Mesodermal cell (in vitro differentiated cells): ENCODE data around the gene ZNF302.

Source experiments
- H3K27ac ChIP-seq: 2 replicates; pipeline ENCODE4 v1.7.0; 2013; ENCODE audit warnings: mild to moderate bottlenecking, low read depth, low read length, moderate library complexity; ENCODE audit not compliant: severe bottlenecking
- H3K36me3 ChIP-seq: 2 replicates; pipeline ENCODE4 v1.7.1; 2013; ENCODE audit warnings: mild to moderate bottlenecking, low read length, moderate library complexity; ENCODE audit not compliant: control insufficient read depth, insufficient read depth
- H3K4me1 ChIP-seq: one replicate; pipeline ENCODE4 v1.7.1; 2013; ENCODE audit warnings: mild to moderate bottlenecking, low read length; ENCODE audit not compliant: insufficient read depth, control insufficient read depth, poor library complexity, severe bottlenecking
- H3K4me3 ChIP-seq: 2 replicates; pipeline ENCODE4 v1.7.0; 2013; ENCODE audit warnings: low read length, control low read depth, mild to moderate bottlenecking; ENCODE audit not compliant: insufficient read depth, poor library complexity, severe bottlenecking; ENCODE audit errors: extremely low read depth
- H3K9me3 ChIP-seq: 2 replicates; pipeline ENCODE4 v1.7.1; 2013; ENCODE audit warnings: mild to moderate bottlenecking, low read length, moderate library complexity; ENCODE audit not compliant: control insufficient read depth
- WGBS, 2 experiments: methylation state at CpG; one replicate each; pipeline ENCODE4 v1.1.5; 2013; ENCODE audit warnings: missing lambda C conversion rate in 2 of 2; ENCODE audit not compliant: insufficient coverage in 2 of 2; 5-methylcytosine and 5-hydroxymethylcytosine counted together

The ZNF302 gene

GRCh38 chr19:34688592-34688991, 11.1 kb downstream of the ZNF302 start:
- Histone ChIP-seq H3K27ac (no peak overlapping the region), H3K36me3 (peaks cover 18% of the 10 kb centered on the region), H3K4me3 (no peak overlapping the region), H3K9me3 (peaks cover 13% of the 10 kb centered on the region), H3K4me1 (no peaks in the 10 kb centered on the region)
- no CpG with 5 or more reads among the region's 1 CpG for whole genome bisulfite sequencing, 2 experiments

GRCh38 chr19:34690372-34690771, 12.9 kb downstream of the ZNF302 start:
- no peaks in the 10 kb centered on the region for H3K4me1 ChIP-seq
- no peaks in the 10 kb centered on the region for H3K36me3 ChIP-seq
- H3K4me3 ChIP-seq: no peak overlapping the region
- H3K27ac ChIP-seq: no peak overlapping the region
- H3K9me3 ChIP-seq: peaks cover 6% of the 10 kb centered on the region
- WGBS, 2 experiments: 92% methylated on average over 2 of the region's 3 CpGs; no CpG with 5 or more reads in 1 of the 2 experiments

GRCh38 chr19:34692549-34692948, 15.1 kb downstream of the ZNF302 start:
- Histone ChIP-seq H3K4me3 (no peak overlapping the region), H3K4me1 (no peaks in the 10 kb centered on the region), H3K9me3 (no peaks in the 10 kb centered on the region), H3K36me3 (no peaks in the 10 kb centered on the region), H3K27ac (no peak overlapping the region)
- WGBS, 2 experiments: 43 to 60% methylated on average over 1 to 2 of the region's 2 CpGs

- Histone ChIP-seq H3K9me3 (peaks cover 6% of the 10 kb centered on the region), H3K4me1 (no peaks in the 10 kb centered on the region), H3K36me3 (no peaks in the 10 kb centered on the region), H3K4me3 (no peak overlapping the region), H3K27ac (no peak overlapping the region)
- 20 to 57% methylated on average over 1 of the region's 2 CpGs for WGBS, 2 experiments
Observed at GRCh38 chr19:34707661-34708060, 30.2 kb downstream of the ZNF302 start.

- Histone ChIP-seq H3K4me1 (no peaks in the 10 kb centered on the region), H3K27ac (no peak overlapping the region), H3K4me3 (no peak overlapping the region), H3K36me3 (no peaks in the 10 kb centered on the region), H3K9me3 (peaks cover 15% of the 10 kb centered on the region)
- 60 to 66% methylated on average over 3 of the region's 6 CpGs for WGBS, 2 experiments
Observed at GRCh38 chr19:34711890-34712289, 34.4 kb downstream of the ZNF302 start.

GRCh38 chr19:34712395-34713261, 35.1 kb downstream of the ZNF302 start:
- H3K4me3 ChIP-seq: no peak overlapping the region
- WGBS, 2 experiments: 30 to 35% methylated on average over 8 to 11 of the region's 11 CpGs
- no peak overlapping the region for H3K27ac ChIP-seq
- no peaks in the 10 kb centered on the region for H3K4me1 ChIP-seq
- H3K36me3 ChIP-seq: no peaks in the 10 kb centered on the region
- H3K9me3 ChIP-seq: peaks cover 15% of the 10 kb centered on the region

- Histone ChIP-seq H3K4me1 (no peaks in the 10 kb centered on the region), H3K9me3 (peaks cover 15% of the 10 kb centered on the region), H3K36me3 (no peaks in the 10 kb centered on the region), H3K4me3 (no peak overlapping the region), H3K27ac (no peak overlapping the region)
- WGBS, 2 experiments: 53 to 71% methylated on average over 2 of the region's 2 CpGs
Observed at GRCh38 chr19:34713262-34713637, 35.8 kb downstream of the ZNF302 start.

- no peak overlapping the region for H3K4me3 ChIP-seq
- H3K9me3 ChIP-seq: peaks cover 15% of the 10 kb centered on the region
- no peaks in the 10 kb centered on the region for H3K4me1 ChIP-seq
- H3K27ac ChIP-seq: no peak overlapping the region
- no peaks in the 10 kb centered on the region for H3K36me3 ChIP-seq
Observed at GRCh38 chr19:34715357-34715756, 37.9 kb downstream of the ZNF302 start.

GRCh38 chr19:34722353-34722752, 44.9 kb downstream of the ZNF302 start:
- Histone ChIP-seq H3K4me1 (no peaks in the 10 kb centered on the region), H3K36me3 (no peaks in the 10 kb centered on the region), H3K4me3 (no peak overlapping the region), H3K9me3 (no peaks in the 10 kb centered on the region), H3K27ac (no peak overlapping the region)
- WGBS, 2 experiments: 62 to 74% methylated on average over 9 of the region's 11 CpGs

GRCh38 chr19:34725400-34725799, 47.9 kb downstream of the ZNF302 start:
- Histone ChIP-seq H3K4me3 (no peak overlapping the region), H3K4me1 (no peaks in the 10 kb centered on the region), H3K27ac (no peak overlapping the region), H3K36me3 (no peaks in the 10 kb centered on the region), H3K9me3 (no peaks in the 10 kb centered on the region)
- WGBS, 2 experiments: 75 to 86% methylated on average over 4 to 5 of the region's 6 CpGs

GRCh38 chr19:34731019-34731829, 53.7 kb downstream of the ZNF302 start:
- no peaks in the 10 kb centered on the region for H3K9me3 ChIP-seq
- WGBS, 2 experiments: 87 to 93% methylated on average over 9 to 11 of the region's 11 CpGs
- no peak overlapping the region for H3K4me3 ChIP-seq
- H3K4me1 ChIP-seq: peaks cover 3% of the 10 kb centered on the region
- H3K27ac ChIP-seq: no peak overlapping the region
- H3K36me3 ChIP-seq: peaks cover 6% of the 10 kb centered on the region
